ENCODE measurements around the gene UBE2J1. TPM values are rescaled to one million over a fixed set of nuclear protein-coding genes. Genes with fewer than 3 reads are reported as not detected.

The UBE2J1 gene
- total and polyA plus RNA-seq, 9 of the 15 experiments (the other 6 are each of a cell fraction or from before 2014, with no cell fraction given): 11.6 to 32.6 (median 22.0) TPM

- H3K9me3 ChIP-seq (replicated peaks; ENCODE audit: control insufficient read depth, insufficient read depth, low read depth, low read length): peaks cover 8% of the 10 kb centered on the region
- no TSS peak for BruUV-seq (replicated peaks)
- no peak overlapping the region for H2AFZ ChIP-seq (ENCODE audit: low read depth, low read length)
- intact Hi-C loops (cut with micrococcal nuclease) (no loop called here), in situ Hi-C loops (cut with MboI) (no loop called here)
- FAIRE-seq (no peak), DNase-seq (ENCODE audit: extremely low read depth in 1 of 4, low spot score in 3 of 4) (no peak), ATAC-seq (no peak)
- no peaks in the 10 kb centered on the region for H3K27me3 ChIP-seq (ENCODE audit: control insufficient read depth in 2 of 2, insufficient read depth in 2 of 2, low read length in 2 of 2)
- ChIA-PET CTCF (ENCODE audit: low intra/inter-chr PET ratio) (no interaction called here), POLR2A (interaction anchor here (1.0 kb wide), 1 partner anchor 17 kb away, joined by 3 read pairs; no protein-coding TSS in a partner anchor)
- no peaks in the 10 kb centered on the region for H3K9me1 ChIP-seq (ENCODE audit: control insufficient read depth, insufficient read depth, low read length)
- no peaks in the 10 kb centered on the region for H4K20me1 ChIP-seq (replicated peaks; ENCODE audit: control insufficient read depth, insufficient read depth, low read length)
- no peak overlapping the region for H3K9ac ChIP-seq (ENCODE audit: insufficient read depth in 1 of 2, low read depth in 2 of 2, low read length in 2 of 2)
- 67% methylated on average over 6 of the region's 6 CpGs for WGBS (ENCODE audit: insufficient coverage, low coverage, missing lambda C conversion rate)
- H3K4me1 ChIP-seq (replicated peaks in 1 of 2; ENCODE audit: control insufficient read depth in 2 of 2, insufficient read depth in 2 of 2, low read length in 2 of 2): peaks cover 0 to 9% of the 10 kb centered on the region in 2 experiments; a peak in 3 of 5 replicates
- no peak overlapping the region for H3K27ac ChIP-seq (ENCODE audit: extremely low read depth, low read depth, low read length)
- H3K4me3 ChIP-seq: no peak overlapping the region
- no peaks in the 10 kb centered on the region for H3K79me2 ChIP-seq (ENCODE audit: control insufficient read depth, insufficient read depth, low read length)
- H3K4me2 ChIP-seq (ENCODE audit: insufficient read depth, low read length): no peak overlapping the region
- no peaks in the 10 kb centered on the region for H3K36me3 ChIP-seq (ENCODE audit: control insufficient read depth, insufficient read depth, low read length)
- TF ChIP-seq CTCFL (IDR thresholded peaks at IDR 0.05; ENCODE audit: borderline replicate concordance, insufficient read depth, low read depth, low read length, poor library complexity, severe bottlenecking) (no peak), KLF13 (tag; IDR thresholded peaks at IDR 0.05; ENCODE audit: borderline replicate concordance, low read depth) (no peak), SMAD4 (CRISPR knock-in tag; conservative IDR thresholded peaks at IDR 0.05) (no peak), RFX7 (CRISPR knock-in tag; IDR thresholded peaks at IDR 0.05) (no peak), GATAD2A (IDR thresholded peaks at IDR 0.05) (no peak), ZNF280B (CRISPR knock-in tag; IDR thresholded peaks at IDR 0.05) (peak; percentile 70; the same call in 1 of the 2 replicates), KAT2B (IDR thresholded peaks at IDR 0.05; ENCODE audit: low read depth, low read length) (no peak), TRIM28 (IDR thresholded peaks at IDR 0.05) (0 out of 2 replicates have a peak, but pooled peaks have one; percentile 50), NR4A1 (CRISPR knock-in tag; IDR thresholded peaks at IDR 0.05) (no peak), NR4A1 (tag; IDR thresholded peaks at IDR 0.05) (no peak)
- TF ChIP-seq, protein P1, sequence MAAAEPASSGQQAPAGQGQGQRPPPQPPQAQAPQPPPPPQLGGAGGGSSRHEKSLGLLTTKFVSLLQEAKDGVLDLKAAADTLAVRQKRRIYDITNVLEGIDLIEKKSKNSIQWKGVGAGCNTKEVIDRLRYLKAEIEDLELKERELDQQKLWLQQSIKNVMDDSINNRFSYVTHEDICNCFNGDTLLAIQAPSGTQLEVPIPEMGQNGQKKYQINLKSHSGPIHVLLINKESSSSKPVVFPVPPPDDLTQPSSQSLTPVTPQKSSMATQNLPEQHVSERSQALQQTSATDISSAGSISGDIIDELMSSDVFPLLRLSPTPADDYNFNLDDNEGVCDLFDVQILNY (CRISPR knock-in tag; IDR thresholded peaks at IDR 0.05): no peak
- TF ChIP-seq, protein P2, sequence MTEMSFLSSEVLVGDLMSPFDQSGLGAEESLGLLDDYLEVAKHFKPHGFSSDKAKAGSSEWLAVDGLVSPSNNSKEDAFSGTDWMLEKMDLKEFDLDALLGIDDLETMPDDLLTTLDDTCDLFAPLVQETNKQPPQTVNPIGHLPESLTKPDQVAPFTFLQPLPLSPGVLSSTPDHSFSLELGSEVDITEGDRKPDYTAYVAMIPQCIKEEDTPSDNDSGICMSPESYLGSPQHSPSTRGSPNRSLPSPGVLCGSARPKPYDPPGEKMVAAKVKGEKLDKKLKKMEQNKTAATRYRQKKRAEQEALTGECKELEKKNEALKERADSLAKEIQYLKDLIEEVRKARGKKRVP (CRISPR knock-in tag; IDR thresholded peaks at IDR 0.05): no peak
- TF ChIP-seq, protein P3, sequence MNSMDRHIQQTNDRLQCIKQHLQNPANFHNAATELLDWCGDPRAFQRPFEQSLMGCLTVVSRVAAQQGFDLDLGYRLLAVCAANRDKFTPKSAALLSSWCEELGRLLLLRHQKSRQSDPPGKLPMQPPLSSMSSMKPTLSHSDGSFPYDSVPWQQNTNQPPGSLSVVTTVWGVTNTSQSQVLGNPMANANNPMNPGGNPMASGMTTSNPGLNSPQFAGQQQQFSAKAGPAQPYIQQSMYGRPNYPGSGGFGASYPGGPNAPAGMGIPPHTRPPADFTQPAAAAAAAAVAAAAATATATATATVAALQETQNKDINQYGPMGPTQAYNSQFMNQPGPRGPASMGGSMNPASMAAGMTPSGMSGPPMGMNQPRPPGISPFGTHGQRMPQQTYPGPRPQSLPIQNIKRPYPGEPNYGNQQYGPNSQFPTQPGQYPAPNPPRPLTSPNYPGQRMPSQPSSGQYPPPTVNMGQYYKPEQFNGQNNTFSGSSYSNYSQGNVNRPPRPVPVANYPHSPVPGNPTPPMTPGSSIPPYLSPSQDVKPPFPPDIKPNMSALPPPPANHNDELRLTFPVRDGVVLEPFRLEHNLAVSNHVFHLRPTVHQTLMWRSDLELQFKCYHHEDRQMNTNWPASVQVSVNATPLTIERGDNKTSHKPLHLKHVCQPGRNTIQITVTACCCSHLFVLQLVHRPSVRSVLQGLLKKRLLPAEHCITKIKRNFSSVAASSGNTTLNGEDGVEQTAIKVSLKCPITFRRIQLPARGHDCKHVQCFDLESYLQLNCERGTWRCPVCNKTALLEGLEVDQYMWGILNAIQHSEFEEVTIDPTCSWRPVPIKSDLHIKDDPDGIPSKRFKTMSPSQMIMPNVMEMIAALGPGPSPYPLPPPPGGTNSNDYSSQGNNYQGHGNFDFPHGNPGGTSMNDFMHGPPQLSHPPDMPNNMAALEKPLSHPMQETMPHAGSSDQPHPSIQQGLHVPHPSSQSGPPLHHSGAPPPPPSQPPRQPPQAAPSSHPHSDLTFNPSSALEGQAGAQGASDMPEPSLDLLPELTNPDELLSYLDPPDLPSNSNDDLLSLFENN (IDR thresholded peaks at IDR 0.05; ENCODE audit: low read depth in 2 of 2, low read length in 2 of 2): no peak
These were observed 32.4 kb downstream of the UBE2J1 start for GRCh38 chr6:89320012-89320559.
